Lung (tissue), 12 donors: Measurements from ENCODE around the gene GRIK1. TPM values are rescaled to one million over a fixed set of nuclear protein-coding genes. Genes with fewer than 3 reads are reported as not detected.

Experiments
- ATAC-seq: fragments of 200-7000 bp; cut with Tn5 transposase; one replicate; pipeline ENCODE4 v1.9.1; 2020; ENCODE audit warnings: moderate number of reproducible peaks; ENCODE audit not compliant: insufficient read depth, low FRiP score
- DNase-seq, 3 donors: peaks; one replicate each; pipeline ENCODE4 v3.0.0-alpha.2; 2013 to 2017
- H3K27ac ChIP-seq, 2 donors: one replicate each; pipeline ENCODE4 v1.5.1; 2013; ENCODE audit warnings: mild to moderate bottlenecking in 2 of 2, moderate library complexity in 2 of 2, control low read depth in 1 of 2, inconsistent platforms in 1 of 2, low read depth in 1 of 2, low read length in 1 of 2
- H3K27me3 ChIP-seq, 3 donors: one replicate each; pipeline ENCODE4 v1.5.1; 2013; ENCODE audit warnings: low read length in 2 of 3; ENCODE audit not compliant: control insufficient read depth in 3 of 3, insufficient read depth in 3 of 3
- H3K36me3 ChIP-seq, 4 donors: one replicate each; pipeline ENCODE4 v1.5.1; 2013; ENCODE audit warnings: low read length in 4 of 4, mild to moderate bottlenecking in 1 of 4, moderate library complexity in 1 of 4; ENCODE audit not compliant: control insufficient read depth in 4 of 4, insufficient read depth in 4 of 4
- H3K4me1 ChIP-seq, 5 donors: one replicate each; pipeline ENCODE4 v1.5.1; 2013; ENCODE audit warnings: low read length in 5 of 5, mild to moderate bottlenecking in 2 of 5, moderate library complexity in 1 of 5; ENCODE audit not compliant: control insufficient read depth in 5 of 5, insufficient read depth in 5 of 5
- H3K4me3 ChIP-seq: one replicate; pipeline ENCODE4 v1.5.1; 2013; ENCODE audit warnings: mild to moderate bottlenecking, control low read depth, moderate library complexity
- H3K9ac ChIP-seq, 2 donors: one replicate each; pipeline ENCODE4 v1.5.1; 2013; ENCODE audit warnings: low read length in 2 of 2, control low read depth in 1 of 2; ENCODE audit not compliant: insufficient read depth in 1 of 2
- H3K9me3 ChIP-seq, 4 donors: one replicate each; pipeline ENCODE4 v1.5.1; 2013; ENCODE audit warnings: low read length in 3 of 4, mild to moderate bottlenecking in 1 of 4, moderate library complexity in 1 of 4; ENCODE audit not compliant: control insufficient read depth in 4 of 4, insufficient read depth in 3 of 4
- CTCF ChIP-seq: IDR thresholded peaks from 2 replicates; pipeline ENCODE4 v1.5.1; 2012; ENCODE audit warnings: mild to moderate bottlenecking; ENCODE audit errors: control extremely low read depth, extremely low read depth
- WGBS, 2 donors: extraction: QIAGEN DNeasy Blood & Tissue Kit; methylation state at CpG; one replicate each; pipeline ENCODE4 v1.1.7; 2013; 5-methylcytosine and 5-hydroxymethylcytosine counted together
- polyA plus RNA-seq, 2 donors: library from polyadenylated mRNA; stranded (reverse); fragments of 200-250 nt; gene quantifications; one replicate each; pipeline ENCODE4 v1.2.1, GENCODE V29; 2013
- total RNA-seq, 2 donors: library from RNA; depleted of rRNA in 1 of 2; stranded (reverse); fragments of >200 nt in 1 of 2; gene quantifications; one replicate each; pipeline ENCODE4 v1.2.1, GENCODE V29; 2014 to 2021
- donor health status: control.
- donor health status: control.
- donor health status: Bipolar disorder and iron deficiency.
- donor health status: healthy.
- donor health status: DM: yes; HTN: yes; CAD: no.

Gene GRIK1
- total and polyA plus RNA-seq, 4 donors: 0.26 TPM; not detected in 3

GRCh38 chr21:29787361-29787909 is 152.4 kb downstream of the GRIK1 start:
- H3K9ac ChIP-seq: no peak overlapping the region
- no peaks in the 10 kb centered on the region for H3K27me3 ChIP-seq
- WGBS, 2 donors: 79 to 90% methylated on average over 5 of the region's 5 CpGs
- DNase-seq (no peak), ATAC-seq (no peak)
- H3K4me1 ChIP-seq: no peaks in the 10 kb centered on the region
- no peaks in the 10 kb centered on the region for H3K36me3 ChIP-seq
- no peak for TF ChIP-seq CTCF
- H3K4me3 ChIP-seq: no peak overlapping the region
- H3K27ac ChIP-seq: no peak overlapping the region
- H3K9me3 ChIP-seq: no peaks in the 10 kb centered on the region

DNA sequence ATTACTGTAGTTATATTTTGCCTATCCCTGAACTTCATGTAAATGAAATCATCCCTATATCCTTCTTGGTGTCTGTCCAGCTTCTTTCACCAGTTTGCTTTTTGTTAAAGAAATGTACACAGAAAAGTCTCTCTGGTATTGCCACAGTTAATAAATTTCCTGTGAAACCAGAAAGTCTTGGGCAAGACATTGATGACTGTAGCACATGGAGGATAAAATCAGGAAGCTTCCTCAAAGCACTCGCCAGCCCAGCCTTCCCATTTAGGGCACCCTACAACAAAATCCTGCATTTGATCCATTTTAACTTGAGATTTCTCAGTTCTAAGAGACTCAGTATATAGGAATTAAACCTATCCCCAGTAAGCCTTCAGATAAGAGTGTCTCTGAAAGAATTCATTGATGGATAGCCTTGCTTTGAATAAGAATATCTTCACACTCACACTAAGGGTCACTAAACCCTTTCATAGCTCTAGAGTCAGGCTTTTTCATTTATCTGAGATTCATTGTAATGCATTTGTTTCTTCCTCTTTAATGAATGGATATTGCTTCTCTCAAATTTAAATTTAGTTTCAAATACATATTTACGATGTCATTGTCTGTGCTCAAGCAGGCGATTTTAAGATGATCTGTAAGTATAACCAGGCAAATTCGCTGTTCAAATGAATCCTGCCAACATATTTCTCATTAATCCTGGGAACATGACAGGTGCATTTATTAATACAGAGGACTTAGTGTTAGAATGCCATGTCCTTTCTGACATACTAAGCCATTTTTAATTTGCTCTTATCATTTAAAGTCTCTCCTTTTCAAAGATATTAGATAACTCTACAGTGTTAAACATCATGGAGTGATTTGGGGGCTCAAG is 153.1 kb downstream of the GRIK1 start:
- TF ChIP-seq CTCF: no peak
- H3K27ac ChIP-seq: no peak overlapping the region
- H3K27me3 ChIP-seq: no peaks in the 10 kb centered on the region
- no peaks in the 10 kb centered on the region for H3K9me3 ChIP-seq
- 72 to 76% methylated on average over 4 of the region's 4 CpGs for WGBS, 2 donors
- no peaks in the 10 kb centered on the region for H3K36me3 ChIP-seq
- no peaks in the 10 kb centered on the region for H3K4me1 ChIP-seq
- H3K4me3 ChIP-seq: no peak overlapping the region
- DNase-seq (no peak), ATAC-seq (no peak)
- H3K9ac ChIP-seq: no peak overlapping the region

DNA sequence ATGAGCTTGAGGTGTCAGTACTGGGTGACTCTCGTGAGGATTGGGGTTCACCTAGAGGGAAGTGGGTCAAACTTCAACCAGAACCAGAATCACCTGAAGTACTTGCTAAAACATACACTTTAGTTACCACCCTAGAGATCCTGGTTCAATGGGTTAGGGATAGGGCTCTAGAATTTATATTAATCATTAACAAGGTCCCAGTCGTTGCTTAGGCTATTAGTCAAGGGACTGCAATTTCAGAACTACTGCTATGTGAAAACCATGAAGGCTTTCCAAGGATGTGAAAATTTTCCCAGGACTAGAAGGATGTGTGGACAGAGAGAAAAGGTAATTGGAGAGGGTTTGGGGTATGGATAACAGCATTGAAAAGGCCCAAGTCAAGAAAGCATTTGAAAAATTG is 162.6 kb downstream of the GRIK1 start:
- no peaks in the 10 kb centered on the region for H3K36me3 ChIP-seq
- H3K9me3 ChIP-seq: peaks cover 0 to 2% (median 0%) of the 10 kb centered on the region in 4 donors
- ATAC-seq (no peak), DNase-seq (no peak)
- H3K4me3 ChIP-seq: no peak overlapping the region
- no peaks in the 10 kb centered on the region for H3K4me1 ChIP-seq
- no peak overlapping the region for H3K9ac ChIP-seq
- 70 to 86% methylated on average over 2 of the region's 2 CpGs for WGBS, 2 donors
- H3K27me3 ChIP-seq: no peaks in the 10 kb centered on the region
- no peak for TF ChIP-seq CTCF
- H3K27ac ChIP-seq: no peak overlapping the region
